HL-60/S4 treated with retinoic acid at 250 ng/mL for 4 days and 3 days (cell line): ENCODE measurements around the gene ENTREP3.
"Not testable (repeated sequence)": the region's sequence is repeated elsewhere in the genome, so short reads cannot be mapped to it uniquely, and the experiment has no call there.

ENCODE experiments used
- in situ Hi-C: fragments of 300-500 bp; cut with MboI; formaldehyde crosslinking; loops from 2 replicates; pipeline ENCODE4 v1.7.0; 2022; ENCODE audit warnings: low sequenced_read_pairs

Gene ENTREP3

DNA sequence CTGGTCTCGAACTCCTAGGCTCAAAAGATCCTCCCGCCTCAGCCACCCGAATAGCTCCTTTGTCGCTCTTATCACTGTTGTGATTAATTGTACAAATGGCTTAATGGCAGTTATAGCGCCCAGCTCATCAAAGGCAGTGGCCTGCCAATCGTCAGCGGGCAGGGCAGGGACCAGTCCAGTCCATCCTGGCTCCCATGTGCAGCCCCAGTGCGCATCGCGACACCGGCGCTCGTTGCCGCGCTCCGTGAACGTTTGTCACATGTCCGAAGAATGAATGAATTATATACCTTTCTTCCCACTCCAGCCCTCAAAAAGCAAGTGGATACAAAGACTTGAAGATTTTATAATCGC, 28.4 kb downstream of the ENTREP3 start:
- in situ Hi-C loops = no loop called here

DNA sequence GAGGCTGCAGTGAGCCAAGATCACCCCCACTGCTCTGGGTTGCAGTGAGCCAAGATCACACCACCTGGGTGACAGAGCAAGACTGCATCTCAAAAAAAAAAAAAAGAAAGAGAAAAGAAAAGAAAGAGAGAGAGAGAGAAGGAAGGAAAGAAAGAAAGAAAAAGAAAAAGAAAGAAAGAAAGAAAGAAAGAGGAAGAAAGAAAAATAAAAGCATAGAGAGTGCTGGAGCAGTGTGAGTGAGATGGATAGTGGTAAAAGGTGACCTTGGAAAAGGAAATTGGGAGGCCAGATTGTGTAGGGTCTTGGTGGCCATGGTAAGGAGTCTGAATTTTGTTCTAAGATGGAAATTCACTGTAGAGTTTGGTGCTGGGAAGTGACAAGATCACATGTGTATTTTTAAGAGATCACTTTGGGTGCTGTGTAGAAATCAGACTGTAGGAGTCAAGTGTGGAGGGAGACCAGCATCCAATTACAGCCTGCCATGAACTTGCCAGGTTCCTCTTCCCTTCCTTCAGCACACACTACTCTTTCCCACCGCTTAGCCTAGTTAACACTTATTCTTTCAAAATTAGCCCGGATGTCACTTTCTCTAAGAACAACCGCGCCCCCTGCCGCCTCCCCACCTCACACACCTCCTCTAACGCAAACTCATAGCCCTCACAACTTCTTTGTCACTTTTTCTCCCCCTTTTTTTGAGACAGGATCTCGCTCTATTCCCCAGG, 28.9 kb downstream of the ENTREP3 start:
- in situ Hi-C loops = no loop called here

DNA sequence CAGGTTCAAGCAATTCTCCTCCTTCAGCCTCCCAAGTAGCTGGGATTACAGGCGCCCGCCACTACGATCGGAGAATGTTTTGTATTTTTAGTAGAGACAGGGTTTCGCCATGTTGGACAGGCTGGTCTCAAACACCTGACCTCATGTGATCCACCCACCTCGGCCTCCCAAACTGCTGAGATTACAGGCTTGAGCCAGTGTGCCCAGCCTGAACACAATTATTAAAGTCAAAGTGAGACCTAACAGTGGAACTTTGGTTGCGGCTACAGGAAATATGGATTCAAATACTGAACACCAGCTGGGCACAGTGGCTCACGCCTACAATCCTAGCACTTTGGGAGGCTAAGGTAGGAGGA, 29.9 kb downstream of the ENTREP3 start:
- in situ Hi-C loops = not testable (repeated sequence)

DNA sequence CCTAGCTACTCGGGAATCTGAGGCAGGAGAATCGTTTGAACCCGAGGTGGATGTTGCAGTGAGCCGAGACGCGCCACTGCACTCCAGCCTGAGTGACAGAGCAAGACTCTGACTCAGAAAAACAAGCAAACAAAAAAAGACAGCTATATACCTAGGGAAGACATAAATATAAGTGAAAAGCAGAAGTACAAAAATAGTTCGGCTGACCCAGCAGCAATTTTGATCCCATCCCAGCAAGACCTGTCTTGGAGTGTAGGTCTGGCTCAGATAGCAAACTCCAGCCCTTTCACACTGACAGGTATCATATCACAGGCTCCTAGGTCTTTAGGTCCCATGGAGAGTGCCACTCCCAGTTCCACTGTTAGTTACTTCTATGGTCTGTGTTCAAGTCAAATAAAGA, 32.2 kb downstream of the ENTREP3 start:
- in situ Hi-C loops = no loop called here

DNA sequence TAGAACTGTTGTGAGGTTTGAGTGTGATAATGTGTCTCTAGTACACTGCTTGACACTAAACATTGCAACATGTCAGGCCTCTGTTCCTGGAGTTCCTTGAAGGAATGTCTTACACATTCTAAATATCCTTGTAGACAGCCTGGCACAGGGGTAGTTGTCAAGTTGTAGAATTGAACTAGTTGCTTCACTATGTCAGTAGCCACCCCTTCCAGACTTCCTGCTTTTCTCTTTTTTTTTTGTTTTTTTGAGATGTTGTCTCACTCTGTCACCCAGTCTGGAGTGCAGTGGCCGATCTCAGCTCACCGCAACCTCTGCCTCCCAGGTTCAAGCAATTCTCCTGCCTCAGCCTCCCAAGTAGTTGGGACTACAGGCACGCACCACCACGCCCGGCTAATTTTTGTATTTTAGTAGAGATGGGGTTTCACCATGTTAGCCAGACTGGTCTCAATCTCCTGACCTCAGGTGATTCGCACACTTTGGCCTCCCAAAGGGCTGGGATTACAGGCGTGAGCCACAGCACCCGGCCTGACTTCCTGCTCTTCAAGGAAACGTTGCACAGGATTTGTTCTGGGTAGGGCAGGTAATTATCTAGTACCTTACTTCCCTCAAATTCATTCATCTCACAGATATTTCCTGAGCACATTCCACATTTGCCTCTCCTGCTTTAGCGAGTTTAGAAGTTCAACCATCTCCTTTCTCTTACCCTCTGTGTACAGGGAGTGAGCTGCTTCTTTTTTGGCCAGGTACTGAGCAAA, 34.9 kb downstream of the ENTREP3 start:
- in situ Hi-C loops = not testable (repeated sequence)

DNA sequence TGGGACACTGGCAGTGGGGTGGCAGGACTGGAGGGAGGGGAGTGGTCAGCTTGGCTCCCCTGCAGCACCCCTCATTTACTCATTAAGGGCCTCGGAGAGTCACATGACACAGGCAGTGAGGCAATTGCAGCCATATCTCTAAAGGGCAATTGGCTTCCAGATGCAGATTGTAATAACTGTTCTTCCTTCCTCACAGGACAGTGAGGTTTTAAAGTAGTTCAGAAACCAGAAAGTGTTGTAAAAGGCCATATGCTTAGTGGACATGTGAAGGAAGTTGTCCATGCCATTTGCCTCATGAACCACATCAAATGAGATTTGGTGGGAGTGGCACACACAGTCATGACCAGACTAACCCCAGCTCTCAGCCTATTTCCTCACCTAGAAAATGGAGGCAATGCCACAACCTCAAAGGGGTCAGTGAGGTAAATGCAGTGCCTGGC, 35.7 kb downstream of the ENTREP3 start:
- in situ Hi-C loops = no loop called here

DNA sequence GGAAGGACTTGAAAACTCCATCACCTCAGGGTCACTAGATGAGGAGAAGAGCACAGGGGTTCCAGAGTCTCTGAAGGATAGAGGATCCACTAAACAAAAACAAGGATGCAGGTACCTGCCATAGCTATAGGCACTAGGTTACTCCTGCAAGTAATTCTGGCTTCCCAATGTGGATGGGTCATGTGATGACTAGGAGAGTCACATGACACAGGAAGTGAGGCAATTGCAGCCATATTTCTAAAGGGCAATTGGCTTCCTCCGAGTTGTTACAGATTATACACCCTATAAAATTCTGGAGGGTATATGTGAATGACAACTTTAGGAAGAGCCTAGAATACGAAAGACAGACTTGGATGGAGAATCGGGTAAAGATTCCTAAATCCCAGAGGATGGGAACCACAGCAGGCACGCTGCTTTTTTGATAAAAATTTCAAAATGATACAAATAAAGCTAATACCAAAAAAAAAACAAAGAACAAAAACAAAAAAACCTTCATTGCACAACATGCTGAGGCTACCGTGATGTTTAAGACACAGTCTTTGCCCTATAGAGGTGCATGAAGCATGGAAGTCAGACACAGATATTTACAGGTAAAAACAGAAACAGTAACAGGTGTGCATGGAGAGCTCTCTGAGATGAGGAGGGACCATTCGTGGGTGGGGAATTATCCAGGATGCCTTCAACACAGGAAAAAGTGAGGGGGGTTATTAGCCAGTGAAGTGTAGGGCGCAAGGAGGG, 36.3 kb downstream of the ENTREP3 start:
- in situ Hi-C loops = no loop called here

DNA sequence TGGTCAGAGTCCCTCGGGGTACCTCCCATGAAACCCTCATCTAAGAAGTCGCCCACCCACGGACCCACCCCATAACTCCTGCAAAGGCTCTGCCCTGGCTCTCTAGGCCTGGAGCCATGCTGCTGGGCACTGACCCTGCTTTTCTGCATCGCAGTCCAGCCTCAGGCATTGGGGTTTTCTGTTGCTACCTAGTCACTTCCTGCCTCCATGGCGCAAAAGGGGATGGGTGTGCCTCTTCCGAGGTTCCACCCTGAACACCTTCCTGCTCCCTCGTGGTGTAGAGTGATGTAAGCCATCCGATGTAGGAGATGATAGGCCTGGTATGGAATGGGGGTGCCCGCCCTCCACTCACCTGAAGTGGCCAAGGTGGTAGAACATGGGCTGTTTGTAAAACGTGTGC, 40.6 kb downstream of the ENTREP3 start:
- in situ Hi-C loops = not testable (repeated sequence)

DNA sequence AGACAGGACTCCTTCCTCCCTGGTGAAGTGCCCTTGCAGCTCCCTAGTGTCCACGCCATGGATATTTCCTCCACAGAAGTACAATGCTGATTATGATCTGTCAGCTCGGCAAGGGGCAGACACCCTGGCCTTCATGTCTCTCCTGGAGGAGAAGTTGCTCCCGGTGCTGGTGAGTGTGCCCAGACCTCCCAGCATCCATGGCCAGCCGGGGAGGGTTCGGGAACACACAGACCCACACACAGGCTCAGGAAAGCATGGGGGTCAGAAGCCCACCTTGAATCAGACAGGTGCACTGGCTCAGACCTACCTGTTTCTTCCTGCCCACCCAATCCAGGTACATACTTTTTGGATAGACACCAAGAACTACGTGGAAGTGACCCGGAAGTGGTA, 43.2 kb downstream of the ENTREP3 start:
- in situ Hi-C loops = not testable (repeated sequence)

DNA sequence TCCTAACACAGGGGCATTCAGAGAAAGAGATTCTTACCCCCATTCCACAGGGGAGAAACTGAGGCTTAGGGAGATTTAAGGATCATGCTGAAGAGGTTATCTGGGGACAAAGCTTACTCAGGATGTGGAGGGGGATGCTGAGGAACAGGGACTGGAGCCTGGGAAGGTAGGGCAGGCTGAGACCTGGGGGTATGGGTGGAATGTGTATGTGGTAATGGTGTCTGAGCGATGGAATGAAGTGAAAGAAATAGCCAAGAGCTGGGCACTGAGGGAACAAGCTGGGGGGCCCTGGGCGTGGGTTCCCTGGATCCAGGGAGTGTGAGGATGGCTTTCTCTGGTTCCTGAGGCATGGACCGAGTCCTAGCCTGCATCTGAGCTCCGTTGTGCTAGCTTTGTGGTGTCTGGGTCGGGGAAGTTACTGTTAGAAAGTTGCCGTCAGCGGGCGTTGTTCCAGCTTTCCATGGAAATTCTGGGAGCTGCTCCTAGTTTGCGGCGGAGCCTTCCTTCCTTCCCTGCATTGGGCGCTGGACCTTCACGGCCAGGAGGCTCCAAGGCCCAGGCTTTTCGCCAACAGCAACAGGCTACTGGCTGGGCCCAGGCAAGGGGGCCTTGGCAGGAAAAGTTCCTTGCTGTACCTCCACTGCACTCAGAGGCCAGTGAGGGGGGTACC, 43.8 kb downstream of the ENTREP3 start:
- in situ Hi-C loops = not testable (repeated sequence)

DNA sequence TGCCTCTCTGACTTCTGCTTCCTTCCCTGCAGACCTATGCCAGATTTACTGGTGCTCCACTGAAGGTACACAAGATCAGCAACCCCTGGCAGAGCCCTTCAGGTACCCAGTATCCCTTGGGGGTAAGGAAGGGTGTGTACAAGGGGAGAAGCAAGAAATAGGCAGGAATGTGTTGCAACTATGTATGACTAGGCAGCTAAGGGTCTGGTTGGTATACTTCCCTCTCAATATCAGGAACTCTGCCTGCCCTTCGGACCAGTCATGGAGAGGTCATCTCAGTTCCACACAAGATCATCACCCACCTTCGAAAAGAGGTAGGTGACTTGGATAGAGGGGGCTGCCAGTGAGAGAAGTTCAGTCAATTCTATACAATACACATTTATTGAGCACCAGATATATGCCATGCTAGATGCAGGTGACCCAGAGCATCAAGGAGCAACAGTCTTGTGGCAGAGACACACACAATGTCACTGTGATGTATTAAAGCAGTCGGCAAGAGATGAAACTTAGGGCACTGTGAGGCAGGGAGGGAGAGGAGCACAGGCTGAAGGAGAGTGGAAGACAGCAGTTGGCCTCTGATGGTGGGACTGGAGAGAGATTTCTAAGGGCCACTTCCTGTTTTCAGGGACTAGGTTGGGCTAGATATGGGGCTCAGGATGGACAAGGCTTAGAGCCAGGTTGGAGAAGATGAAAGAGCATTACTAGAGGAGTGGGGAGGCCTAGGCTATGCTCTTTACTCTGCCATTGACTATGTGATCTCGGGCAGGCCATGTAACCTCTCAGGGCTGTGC, 44.8 kb downstream of the ENTREP3 start:
- in situ Hi-C loops = no loop called here

DNA sequence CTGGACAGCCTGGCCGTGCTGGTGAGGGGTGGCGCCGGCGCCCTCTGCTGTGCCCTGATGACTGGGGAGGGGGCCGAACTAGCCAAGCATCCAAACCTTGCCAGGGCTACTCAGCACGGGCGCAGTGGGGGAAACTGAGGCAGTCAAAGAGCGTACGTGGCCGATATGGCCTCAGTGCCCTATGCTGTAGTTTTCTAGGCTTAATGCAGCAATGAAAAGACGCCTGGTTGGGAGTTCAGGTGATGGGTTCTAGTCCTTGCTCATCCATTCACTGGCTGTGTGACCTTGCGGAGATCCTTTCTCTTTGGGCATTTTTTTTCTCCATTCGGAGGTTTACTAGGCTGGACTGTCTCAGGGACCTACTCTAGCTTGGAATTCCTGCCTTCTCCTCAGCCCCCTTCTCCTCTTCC, 46.0 kb downstream of the ENTREP3 start:
- in situ Hi-C loops = no loop called here

DNA sequence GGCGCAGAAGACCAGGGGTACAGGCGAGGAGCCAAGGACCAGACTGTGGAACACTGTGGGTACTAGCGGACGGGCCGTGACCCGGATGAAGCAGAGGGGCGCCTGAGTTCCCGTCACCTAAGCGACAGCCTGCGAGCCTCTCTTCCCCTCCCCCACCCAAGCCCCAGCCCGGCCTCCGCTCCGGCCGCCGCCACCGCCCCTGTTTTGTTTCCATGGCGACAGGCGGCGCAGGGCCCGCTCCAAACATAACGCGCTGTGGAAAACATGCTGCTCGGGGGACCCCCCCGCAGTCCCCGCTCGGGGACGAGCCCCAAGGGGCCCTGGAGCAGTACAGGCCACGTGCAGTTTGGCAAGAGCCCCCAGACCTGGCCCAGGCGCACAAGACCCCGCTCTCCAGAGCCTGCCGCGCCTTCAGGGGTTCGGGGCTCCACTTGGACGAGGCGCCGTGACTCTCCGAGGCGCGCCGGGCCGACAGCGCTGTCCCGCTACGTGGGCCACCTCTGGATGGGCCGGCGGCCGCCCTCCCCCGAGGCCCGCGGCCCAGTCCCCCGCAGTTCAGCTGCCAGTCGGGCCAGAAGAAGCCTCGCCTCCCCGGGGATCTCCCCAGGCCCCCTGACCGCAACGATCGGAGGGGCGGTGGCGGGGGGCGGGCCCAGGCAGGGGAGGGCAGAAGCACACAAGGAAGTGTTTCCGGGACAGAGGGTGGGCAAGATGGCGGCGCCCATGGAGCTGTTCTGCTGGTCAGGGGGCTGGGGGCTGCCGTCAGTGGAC, 46.6 kb downstream of the ENTREP3 start, which contains the start of gene MTX1:
TSS of gene MTX1 (plus strand) at position 155 of the 771 bp plus-strand sequence. CDS start at position 265, 110 bp downstream.
- in situ Hi-C loops = no loop called here

DNA sequence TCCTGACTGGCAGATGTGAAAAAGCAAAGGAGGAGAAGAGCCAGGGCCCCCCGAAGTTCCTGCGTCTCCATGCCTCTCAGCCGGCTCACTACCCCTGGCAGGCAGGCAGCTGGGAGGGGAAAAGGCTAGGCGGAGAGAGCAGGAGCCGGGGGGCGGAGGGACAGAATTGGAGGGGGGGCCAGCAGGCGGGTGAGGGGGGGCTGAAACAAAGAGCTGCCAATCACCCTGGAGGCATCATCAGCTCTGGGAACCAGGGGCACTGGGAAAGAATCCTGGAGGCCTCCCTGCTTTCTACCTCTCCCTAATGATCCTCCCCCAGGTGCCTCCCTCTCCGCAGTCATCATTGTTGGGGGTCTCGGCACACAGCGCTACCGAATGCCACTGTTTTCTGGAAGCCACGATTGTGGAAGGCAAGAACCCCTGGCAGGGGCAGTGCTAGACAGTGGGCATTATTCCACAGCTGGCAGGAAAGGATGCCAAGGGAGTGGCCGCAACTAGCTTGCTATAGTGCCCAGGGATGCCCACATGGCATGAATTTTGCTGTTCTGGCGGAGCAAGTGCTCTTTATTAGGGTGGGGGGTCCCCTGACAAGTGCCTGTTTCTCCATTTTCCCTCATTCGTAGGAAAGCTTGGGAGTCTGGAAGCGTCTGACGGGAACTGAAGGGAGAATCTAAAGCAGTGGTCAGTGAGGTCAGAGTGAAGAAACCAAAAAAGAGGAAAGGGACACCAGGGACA, 47.3 kb downstream of the ENTREP3 start, which contains the start of gene THBS3:
TSS of gene THBS3 (minus strand) at position 92 of the 735 bp plus-strand sequence. CDS start at position 71, 21 bp downstream.
- in situ Hi-C loops = no loop called here

DNA sequence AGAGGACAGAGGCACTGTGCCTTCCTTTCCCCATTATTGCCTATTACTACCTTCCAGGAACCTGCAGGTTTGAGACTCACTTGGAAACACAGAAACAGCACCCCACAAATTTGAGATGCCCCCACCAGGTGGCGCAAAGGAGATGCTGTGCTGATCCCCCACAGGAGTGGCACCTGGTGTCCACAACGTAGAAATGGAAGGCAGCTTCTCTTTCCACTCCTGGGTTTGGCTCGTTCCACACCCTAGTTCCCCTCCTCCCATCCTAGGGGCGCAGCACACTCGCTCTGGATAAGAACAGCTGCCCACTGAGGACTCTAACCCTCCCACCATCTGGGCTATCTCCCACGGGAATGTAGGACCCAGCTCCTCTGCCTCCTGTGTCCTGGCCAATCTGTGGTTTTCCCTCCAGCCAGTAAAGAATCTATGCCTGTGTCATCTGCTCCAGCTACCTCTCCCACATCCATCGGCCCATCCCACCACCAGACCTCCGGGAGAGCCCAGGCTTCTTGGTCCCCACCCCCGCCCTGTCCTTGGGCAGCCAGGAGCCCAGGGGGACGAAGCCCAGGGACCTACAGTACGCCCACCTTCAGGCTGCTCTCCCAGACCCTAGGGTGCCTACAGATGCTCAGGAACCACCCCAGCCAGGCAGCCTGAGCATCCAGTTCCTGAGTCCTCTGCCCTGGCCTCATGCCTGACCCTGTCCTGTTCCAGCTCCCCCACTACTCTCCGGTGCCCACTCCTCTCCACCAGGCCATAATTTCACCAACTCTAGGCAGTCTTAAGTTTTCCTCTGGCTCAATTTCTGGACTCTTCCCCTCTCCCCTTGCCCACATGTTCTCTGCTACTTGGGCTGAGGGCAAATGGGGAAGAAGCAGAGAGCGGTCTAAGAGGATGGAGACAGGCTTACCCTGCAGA, 48.1 kb downstream of the ENTREP3 start:
- in situ Hi-C loops = no loop called here

DNA sequence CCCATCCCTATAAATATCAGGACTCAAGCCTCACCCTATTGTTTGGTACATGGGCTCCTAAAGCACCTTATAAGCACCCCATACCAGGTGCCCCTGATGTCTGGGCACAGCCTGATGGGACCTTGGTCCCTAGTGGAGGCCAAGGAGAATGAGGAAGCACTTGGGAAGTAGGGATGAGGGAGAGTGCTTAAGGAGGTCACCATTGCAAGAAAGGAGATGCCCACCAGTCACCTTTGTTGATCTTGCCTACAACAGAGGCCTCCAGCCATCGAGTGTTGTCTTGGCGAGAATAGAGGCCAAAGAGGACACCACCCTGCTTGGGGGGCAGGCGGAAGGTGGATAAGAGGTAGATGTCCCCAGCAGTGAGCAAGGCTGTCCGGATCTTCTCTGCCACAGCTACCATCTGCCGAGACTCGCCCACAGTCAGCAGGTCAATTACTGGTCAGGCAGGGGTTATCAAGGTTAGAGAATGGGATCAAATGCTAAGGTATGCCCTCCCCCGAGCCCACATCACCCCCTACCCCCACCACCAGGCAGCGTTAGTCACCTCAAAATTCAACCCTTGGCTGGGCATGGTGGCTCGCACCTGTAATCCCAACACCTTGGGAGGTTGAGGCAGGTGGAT, 49.2 kb downstream of the ENTREP3 start:
- in situ Hi-C loops = no loop called here

DNA sequence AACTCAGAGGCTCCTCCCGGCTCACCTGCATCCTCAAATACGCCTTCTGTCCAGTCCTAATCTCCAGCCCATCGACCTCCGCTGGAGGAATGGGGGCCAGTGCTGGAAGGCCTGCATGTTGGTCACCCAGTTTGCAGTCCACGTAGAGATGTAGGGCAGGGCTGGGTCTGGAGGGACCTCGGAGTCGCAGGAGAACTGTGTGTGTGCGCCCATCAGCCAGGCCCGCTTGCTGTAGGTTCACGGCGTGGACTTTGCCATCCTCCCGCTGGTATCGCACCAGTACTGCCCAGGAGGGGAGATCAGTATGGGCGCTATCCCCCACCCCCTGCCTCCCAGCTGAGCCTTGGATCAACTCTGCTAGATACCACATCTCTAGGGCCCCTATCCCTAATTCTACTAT, 50.2 kb downstream of the ENTREP3 start:
- in situ Hi-C loops = no loop called here
